Measurements from ENCODE around the gene MDM2.

Gene MDM2

GRCh38 chr12:68825569-68826217 is 17.7 kb downstream of the MDM2 start:
- in situ Hi-C loops (cut with MboI; ENCODE audit: low pct_unique_long_range_greater_than_20kb, low sequenced_read_pairs, unreplicated experiment), result no loop called here
- TF ChIP-seq, protein P1, sequence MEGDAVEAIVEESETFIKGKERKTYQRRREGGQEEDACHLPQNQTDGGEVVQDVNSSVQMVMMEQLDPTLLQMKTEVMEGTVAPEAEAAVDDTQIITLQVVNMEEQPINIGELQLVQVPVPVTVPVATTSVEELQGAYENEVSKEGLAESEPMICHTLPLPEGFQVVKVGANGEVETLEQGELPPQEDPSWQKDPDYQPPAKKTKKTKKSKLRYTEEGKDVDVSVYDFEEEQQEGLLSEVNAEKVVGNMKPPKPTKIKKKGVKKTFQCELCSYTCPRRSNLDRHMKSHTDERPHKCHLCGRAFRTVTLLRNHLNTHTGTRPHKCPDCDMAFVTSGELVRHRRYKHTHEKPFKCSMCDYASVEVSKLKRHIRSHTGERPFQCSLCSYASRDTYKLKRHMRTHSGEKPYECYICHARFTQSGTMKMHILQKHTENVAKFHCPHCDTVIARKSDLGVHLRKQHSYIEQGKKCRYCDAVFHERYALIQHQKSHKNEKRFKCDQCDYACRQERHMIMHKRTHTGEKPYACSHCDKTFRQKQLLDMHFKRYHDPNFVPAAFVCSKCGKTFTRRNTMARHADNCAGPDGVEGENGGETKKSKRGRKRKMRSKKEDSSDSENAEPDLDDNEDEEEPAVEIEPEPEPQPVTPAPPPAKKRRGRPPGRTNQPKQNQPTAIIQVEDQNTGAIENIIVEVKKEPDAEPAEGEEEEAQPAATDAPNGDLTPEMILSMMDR (IDR thresholded peaks at IDR 0.05; ENCODE audit: extremely low read depth, insufficient read depth, missing control alignments), result no peak

GRCh38 chr12:68827895-68828671 is 20.1 kb downstream of the MDM2 start:
- no peak for DNase-seq (ENCODE audit: low spot score)
- TF ChIP-seq, protein P1 (IDR thresholded peaks at IDR 0.05; ENCODE audit: extremely low read depth, insufficient read depth, missing control alignments), result no peak
- in situ Hi-C loops (cut with MboI; ENCODE audit: low pct_unique_long_range_greater_than_20kb, low sequenced_read_pairs, unreplicated experiment), result no loop called here

More at GRCh38 chr12:68825569-68826217, 17.7 kb downstream of the MDM2 start:
- DNase-seq (ENCODE audit: low spot score), result no peak

- no peak for DNase-seq (ENCODE audit: low spot score)
- TF ChIP-seq, protein P1 (IDR thresholded peaks at IDR 0.05; ENCODE audit: extremely low read depth, insufficient read depth, missing control alignments), result no peak
- in situ Hi-C loops (cut with MboI; ENCODE audit: low pct_unique_long_range_greater_than_20kb, low sequenced_read_pairs, unreplicated experiment), result no loop called here
Observed at GRCh38 chr12:68828672-68829068, 20.7 kb downstream of the MDM2 start.

DNA sequence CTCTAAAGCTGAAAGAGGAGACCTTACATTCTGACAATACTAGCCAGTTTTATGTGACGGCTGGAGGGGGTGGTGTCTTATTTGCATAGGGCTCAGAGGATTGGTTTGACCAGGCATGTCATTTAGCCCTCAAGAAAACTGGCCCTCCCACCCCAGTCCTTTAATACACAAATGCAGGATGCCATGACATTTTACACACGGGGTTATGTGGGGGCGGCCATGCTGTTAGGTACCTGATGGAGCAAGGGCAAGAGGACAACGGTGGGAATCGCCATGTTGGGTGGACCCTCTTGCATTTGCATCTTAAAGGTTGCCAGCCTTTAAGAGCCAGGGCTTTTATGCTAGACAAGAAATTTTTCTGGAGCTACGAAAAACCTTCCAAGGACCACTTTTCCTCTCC is 23.3 kb downstream of the MDM2 start:
- in situ Hi-C loops (cut with MboI; ENCODE audit: low pct_unique_long_range_greater_than_20kb, low sequenced_read_pairs, unreplicated experiment), result no loop called here
- TF ChIP-seq, protein P1 (IDR thresholded peaks at IDR 0.05; ENCODE audit: extremely low read depth, insufficient read depth, missing control alignments), result no peak
- no peak for DNase-seq (ENCODE audit: low spot score)

DNA sequence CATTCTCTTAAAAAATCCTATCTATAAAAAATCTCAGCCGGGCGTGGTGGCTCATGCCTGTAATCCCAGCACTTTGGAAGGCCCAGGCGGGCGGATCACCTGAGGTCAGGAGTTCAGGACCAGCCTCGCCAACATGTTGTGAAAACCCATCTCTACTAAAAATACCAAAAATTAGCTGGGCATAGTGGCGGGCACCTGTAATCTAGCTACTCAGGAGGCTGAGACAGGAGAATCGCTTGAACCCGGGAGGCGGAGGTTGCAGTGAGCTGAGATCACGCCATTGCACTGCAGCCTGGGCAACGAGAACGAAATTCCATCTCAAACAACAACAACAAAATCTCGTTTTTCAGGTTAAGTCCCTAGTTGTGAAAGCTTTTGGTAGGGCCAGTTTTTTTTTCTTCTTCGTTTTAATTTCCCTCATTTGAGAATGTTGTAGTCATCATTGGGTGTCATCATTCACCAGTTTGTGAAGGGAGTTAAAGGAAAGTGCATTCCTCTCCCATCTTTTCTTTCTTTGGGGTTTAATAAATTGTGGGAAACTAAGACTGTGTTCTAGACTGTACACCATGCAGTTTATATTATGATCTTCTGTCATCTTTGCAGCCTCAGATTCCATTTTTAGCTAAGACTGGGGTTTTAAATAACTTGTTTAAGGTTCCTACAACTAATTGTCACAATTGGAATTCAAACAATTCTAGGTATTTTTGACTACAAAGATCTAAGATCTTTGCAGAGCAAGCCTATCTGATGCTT is 23.9 kb downstream of the MDM2 start:
- DNase-seq (ENCODE audit: low spot score), result no peak
- TF ChIP-seq, protein P1 (IDR thresholded peaks at IDR 0.05; ENCODE audit: extremely low read depth, insufficient read depth, missing control alignments), result no peak
- in situ Hi-C loops (cut with MboI; ENCODE audit: low pct_unique_long_range_greater_than_20kb, low sequenced_read_pairs, unreplicated experiment), result no loop called here

GRCh38 chr12:68832504-68832867 is 24.5 kb downstream of the MDM2 start:
- in situ Hi-C loops (cut with MboI; ENCODE audit: low pct_unique_long_range_greater_than_20kb, low sequenced_read_pairs, unreplicated experiment), result no loop called here
- TF ChIP-seq, protein P1 (IDR thresholded peaks at IDR 0.05; ENCODE audit: extremely low read depth, insufficient read depth, missing control alignments), result no peak
- DNase-seq (ENCODE audit: low spot score), result no peak

Data from GM13977 (cell line).